ENCODE results near the gene CDIPT.

GRCh38 chr16:29813644-29814562, 49.1 kb downstream of the CDIPT start:
- no peak for TF ChIP-seq POLR2AphosphoS5 (IDR thresholded peaks at IDR 0.05; ENCODE audit: borderline replicate concordance, low read depth, low read length)
- no peak for TF ChIP-seq EZH2 (IDR thresholded peaks at IDR 0.05)
- no peak for TF ChIP-seq FOXP2 (optimal IDR thresholded peaks at IDR 0.05; ENCODE audit: control extremely low read depth, extremely low read length, insufficient read depth)

All from SK-N-MC (cell line).